AG09309 (cell line): Measurements from ENCODE around the gene ZNF445.

Experiments used
- DNase-seq: peaks from one replicate; pipeline ENCODE4 v3.0.0-alpha.2; 2010; ENCODE audit warnings: low read depth
- H3K4me3 ChIP-seq: 2 replicates; pipeline ENCODE4 v1.5.1; 2011; ENCODE audit warnings: mild to moderate bottlenecking, low read depth, low read length, moderate library complexity; ENCODE audit not compliant: control insufficient read depth
- TF ChIP-seq, protein P1 (sequence below): IDR thresholded peaks from 2 replicates; pipeline ENCODE4 v1.5.1; 2011; ENCODE audit warnings: mild to moderate bottlenecking, low read depth, low read length, inconsistent platforms; ENCODE audit not compliant: insufficient read depth, control insufficient read depth; ENCODE audit errors: missing control alignments

ZNF445 gene

DNA sequence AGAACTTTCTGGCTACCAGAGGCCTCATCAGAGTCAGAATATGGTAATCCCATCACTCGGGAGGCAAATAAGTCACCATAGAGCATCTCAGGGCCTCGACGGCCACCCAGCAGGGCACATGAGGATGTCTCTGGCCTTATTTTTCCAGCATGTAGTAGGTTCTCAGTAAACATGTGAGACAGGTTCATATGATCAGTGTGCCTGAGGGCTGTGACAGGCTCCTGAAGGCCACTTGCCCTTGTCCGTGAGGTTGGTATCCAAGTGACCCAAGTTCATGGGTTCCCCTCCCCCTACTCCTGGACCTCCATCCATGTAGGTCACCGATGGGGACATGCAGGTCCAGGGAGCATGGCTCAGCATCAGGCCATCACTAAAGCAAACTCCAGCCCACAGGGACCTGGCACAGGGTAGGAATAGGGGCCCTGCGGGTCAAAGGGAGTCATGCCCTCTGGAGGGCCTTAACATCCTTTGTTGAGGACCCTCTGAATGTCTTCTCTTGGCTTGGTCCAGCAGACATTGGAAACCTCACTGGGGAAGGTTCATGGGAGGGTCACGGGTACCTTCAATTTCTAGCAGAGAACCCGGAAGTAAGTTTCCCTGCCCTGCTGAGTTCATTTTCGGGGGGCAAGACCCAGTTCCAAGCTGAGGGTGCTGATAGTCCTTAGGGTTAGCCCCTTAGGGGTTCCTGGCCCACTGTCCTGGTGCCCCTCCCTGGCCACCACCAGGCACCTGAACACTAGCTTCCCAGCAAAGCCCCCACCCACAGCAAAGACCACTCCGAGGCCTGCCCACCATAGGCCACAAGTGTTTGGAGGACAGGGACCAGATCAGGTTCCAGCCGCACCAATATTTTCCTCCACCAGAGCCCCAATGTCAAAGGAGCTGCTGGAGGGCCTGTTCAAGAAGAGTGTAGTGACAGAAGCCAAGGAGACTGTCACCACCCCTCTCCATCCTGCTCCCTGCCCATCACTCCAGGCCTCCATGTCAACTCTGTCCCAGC lies 61.1 kb downstream of the ZNF445 start:
- TF ChIP-seq, protein P1, sequence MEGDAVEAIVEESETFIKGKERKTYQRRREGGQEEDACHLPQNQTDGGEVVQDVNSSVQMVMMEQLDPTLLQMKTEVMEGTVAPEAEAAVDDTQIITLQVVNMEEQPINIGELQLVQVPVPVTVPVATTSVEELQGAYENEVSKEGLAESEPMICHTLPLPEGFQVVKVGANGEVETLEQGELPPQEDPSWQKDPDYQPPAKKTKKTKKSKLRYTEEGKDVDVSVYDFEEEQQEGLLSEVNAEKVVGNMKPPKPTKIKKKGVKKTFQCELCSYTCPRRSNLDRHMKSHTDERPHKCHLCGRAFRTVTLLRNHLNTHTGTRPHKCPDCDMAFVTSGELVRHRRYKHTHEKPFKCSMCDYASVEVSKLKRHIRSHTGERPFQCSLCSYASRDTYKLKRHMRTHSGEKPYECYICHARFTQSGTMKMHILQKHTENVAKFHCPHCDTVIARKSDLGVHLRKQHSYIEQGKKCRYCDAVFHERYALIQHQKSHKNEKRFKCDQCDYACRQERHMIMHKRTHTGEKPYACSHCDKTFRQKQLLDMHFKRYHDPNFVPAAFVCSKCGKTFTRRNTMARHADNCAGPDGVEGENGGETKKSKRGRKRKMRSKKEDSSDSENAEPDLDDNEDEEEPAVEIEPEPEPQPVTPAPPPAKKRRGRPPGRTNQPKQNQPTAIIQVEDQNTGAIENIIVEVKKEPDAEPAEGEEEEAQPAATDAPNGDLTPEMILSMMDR, result no peak
- H3K4me3 ChIP-seq, result no peak overlapping the region
- no peak for DNase-seq

DNA sequence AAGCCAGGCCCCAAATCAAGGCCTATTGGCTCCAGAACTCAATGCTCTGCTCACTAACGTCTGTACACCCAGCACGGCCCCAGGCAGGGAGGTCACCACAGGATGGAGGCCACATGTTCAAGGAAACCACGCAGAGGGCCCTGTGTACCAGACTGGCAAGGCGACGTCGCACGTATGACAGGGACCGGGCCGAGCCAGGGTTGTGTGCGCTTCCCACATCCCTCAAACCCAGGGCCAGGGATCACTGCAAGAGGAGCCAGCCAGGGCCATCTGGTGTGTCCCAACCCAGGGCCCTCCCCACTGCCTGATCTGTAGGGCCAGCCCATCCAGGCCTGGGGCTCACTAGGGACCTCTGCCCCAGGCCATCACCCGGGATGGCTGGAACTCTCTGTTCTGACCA lies 62.0 kb downstream of the ZNF445 start:
- DNase-seq, result no peak
- TF ChIP-seq, protein P1, result no peak
- H3K4me3 ChIP-seq, result no peak overlapping the region

DNA sequence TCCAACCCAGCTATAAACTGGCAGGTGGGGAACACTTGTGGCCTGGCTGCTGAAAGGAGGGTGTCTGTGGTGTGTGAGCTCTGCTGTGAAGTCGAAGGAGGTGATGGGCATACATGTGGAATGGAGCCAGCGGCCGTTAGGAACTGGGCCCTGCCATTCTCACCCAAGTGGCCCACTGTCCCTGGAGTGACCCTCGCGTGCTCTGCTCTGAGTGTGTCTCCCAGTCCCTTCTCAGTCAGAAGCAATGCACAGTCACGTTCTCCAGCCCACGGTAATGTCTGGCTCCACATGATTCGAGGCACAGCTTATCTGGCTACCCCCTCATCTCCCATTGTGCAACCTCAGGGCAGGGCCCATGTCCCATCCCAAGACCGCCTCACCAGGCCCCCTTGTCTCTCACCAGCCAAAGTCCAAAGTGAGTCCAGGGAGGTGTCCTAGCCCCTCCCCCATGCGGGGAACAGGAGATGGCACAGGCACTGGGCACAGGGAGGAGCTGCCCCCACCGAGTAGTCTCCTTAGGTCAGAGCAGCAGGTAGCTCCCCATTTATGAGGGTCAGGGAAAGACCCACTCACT lies 62.9 kb downstream of the ZNF445 start:
- TF ChIP-seq, protein P1, result no peak
- no peak for DNase-seq
- H3K4me3 ChIP-seq, result no peak overlapping the region

DNA sequence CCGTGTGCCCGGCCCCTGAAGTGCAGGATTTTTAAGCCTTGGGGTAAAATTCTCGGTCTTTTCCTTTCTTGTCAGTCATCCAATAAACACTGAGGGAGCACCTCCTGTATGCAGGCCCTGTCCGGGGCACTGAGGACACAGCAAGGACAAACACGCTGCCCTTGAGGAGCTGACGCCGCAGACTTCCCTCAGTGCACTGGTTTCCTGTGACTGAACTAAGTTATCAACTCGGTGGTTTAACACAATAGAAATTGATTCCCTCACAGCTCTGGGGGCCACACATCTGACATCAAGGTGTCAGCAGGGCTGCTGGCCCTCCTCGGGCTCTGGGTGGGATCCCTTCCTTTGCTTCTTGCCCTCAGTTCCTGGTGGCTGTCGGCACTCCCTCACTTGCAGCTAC lies 65.1 kb downstream of the ZNF445 start:
- H3K4me3 ChIP-seq, result no peak overlapping the region
- DNase-seq, result no peak
- TF ChIP-seq, protein P1, result no peak

DNA sequence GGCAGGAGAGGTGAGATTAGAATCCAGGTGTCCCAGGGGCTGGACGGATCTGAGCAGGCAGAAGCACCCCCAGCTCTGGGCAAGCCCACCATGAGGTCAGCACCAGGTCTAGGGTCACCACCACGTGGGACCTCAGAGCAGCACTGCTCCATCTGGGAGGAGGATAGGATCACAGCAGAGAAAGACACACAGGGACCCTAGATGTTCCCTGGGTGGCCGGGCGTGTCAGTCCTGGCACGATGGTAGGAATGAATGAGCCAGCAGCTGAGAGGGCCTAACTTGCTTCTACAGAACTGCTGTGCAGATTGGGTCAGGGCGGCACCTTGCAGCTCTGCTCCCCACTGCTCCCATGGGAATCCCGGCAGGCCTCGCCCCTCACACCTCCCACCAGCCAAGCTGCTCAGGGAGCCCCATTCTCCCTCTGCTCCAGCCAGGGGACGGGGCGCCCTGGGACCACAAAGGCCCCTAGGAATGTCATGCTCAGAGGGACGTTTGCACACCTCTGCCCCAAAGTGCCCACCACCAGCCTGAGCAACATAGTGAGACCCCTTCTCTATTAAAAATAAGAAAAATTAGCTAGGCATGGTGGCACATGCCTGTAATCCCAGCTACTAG lies 66.3 kb downstream of the ZNF445 start:
- no peak for DNase-seq
- TF ChIP-seq, protein P1, result no peak
- no peak overlapping the region for H3K4me3 ChIP-seq

DNA sequence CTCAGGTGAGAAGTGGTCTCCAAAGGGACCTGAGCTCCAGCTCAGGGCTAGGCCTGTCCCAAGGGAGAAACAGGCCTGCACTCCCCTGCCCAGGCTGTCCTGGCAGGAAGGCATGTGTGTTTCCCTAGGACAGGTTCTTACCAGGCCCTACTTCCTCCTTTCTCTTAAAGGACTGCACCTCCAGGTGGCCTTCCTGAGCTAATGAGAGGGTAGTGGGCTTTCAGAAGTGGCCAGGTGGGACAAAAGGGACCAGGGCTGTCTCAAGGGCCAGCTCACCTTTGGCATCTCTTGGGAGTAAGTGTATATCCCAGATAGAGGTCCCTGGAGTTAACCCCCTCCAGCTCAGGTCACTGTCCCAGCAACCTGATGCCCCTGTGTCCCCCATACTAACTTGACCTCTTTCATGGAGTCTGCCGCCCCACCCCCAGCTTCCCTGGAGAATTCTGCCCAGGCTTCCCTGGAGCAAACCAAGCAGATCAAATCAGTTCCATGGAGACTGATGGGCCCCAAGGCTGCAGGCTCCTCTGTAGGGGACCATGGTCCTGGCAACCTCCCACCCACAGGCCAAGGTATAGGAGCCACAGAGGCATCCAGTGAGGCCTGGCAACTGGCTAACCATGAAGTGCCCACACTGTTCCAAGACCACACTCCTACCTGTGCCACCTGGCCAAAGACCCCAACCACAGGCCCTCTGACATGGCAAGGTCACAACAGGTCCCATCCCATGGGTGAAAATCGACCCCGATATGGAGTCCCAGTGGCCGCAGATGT lies 67.6 kb downstream of the ZNF445 start:
- TF ChIP-seq, protein P1, result no peak
- no peak overlapping the region for H3K4me3 ChIP-seq
- no peak for DNase-seq
